K562 (cell line): ENCODE results near the gene GRIK1. TPM values are rescaled to one million over a fixed set of nuclear protein-coding genes. Genes with fewer than 3 reads are reported as not detected.
A peak's percentile ranks its signal among the peaks of the same experiment; 100 is the strongest.

Experiments used
- ARNT ChIP-seq, 2 experiments: fragments of 450-650 bp; IDR thresholded peaks; 2 replicates each; pipeline ENCODE4 v1.6.1; 2016; ENCODE audit warnings: mild to moderate bottlenecking in 1 of 2
- BCOR ChIP-seq: fragments of 450-650 bp; IDR thresholded peaks from 2 replicates; pipeline ENCODE4 v1.6.1; 2016
- CBFA2T3 ChIP-seq: fragments of 450-650 bp; IDR thresholded peaks from 2 replicates; pipeline ENCODE4 v1.6.1; 2017
- COPS2 ChIP-seq: fragments of 450-650 bp; conservative IDR thresholded peaks from 2 replicates; pipeline ENCODE4 v1.6.1; 2016; ENCODE audit warnings: mild to moderate bottlenecking, moderate library complexity
- GABPB1 ChIP-seq: sonication (generic); formaldehyde crosslinking; IDR thresholded peaks from 2 replicates; pipeline ENCODE4 v1.8.0; 2022; ENCODE audit warnings: mild to moderate bottlenecking, missing genetic modification reagents
- HDAC3 ChIP-seq: fragments of 450-650 bp; IDR thresholded peaks from 2 replicates; pipeline ENCODE4 v1.6.1; 2018; ENCODE audit warnings: borderline replicate concordance, mild to moderate bottlenecking, moderate library complexity; ENCODE audit not compliant: partially characterized antibody
- LARP7 ChIP-seq: fragments of 450-650 bp; IDR thresholded peaks from 2 replicates; pipeline ENCODE4 v1.6.1; 2016
- PCBP2 ChIP-seq: fragments of 200-400 bp; formaldehyde crosslinking; IDR thresholded peaks from 2 replicates; pipeline ENCODE4 v1.6.1; 2018; ENCODE audit warnings: low read length, low read depth, mild to moderate bottlenecking, moderate library complexity; ENCODE audit not compliant: poor library complexity, severe bottlenecking
- POLR2AphosphoS2 ChIP-seq: IDR thresholded peaks from 2 replicates; pipeline ENCODE4 v1.6.1; 2012; ENCODE audit warnings: low read length, improper control_type of control experiment
- POLR2B ChIP-seq: fragments of 450-650 bp; IDR thresholded peaks from 2 replicates; pipeline ENCODE4 v1.6.1; 2018; ENCODE audit warnings: low read depth; ENCODE audit not compliant: partially characterized antibody
- PTRF ChIP-seq: fragments of 450-650 bp; IDR thresholded peaks from 2 replicates; pipeline ENCODE4 v1.6.1; 2016; ENCODE audit warnings: mild to moderate bottlenecking, missing genetic modification characterization, missing compliant biosample characterization
- RBBP5 ChIP-seq: fragments of 200-600 bp; sonication (generic); IDR thresholded peaks from 2 replicates; pipeline ENCODE4 v1.6.1; 2012; ENCODE audit warnings: borderline replicate concordance, mild to moderate bottlenecking, low read length, control low read depth, inconsistent platforms; ENCODE audit not compliant: insufficient read depth, poor library complexity, severe bottlenecking
- SAFB ChIP-seq: fragments of 200-400 bp; formaldehyde crosslinking; IDR thresholded peaks from 2 replicates; pipeline ENCODE4 v1.6.1; 2017; ENCODE audit warnings: low read depth, low read length, borderline replicate concordance
- ZBTB8A ChIP-seq: fragments of 450-650 bp; IDR thresholded peaks from 2 replicates; pipeline ENCODE4 v1.6.1; 2018; ENCODE audit warnings: mild to moderate bottlenecking, moderate library complexity; ENCODE audit not compliant: partially characterized antibody
- ZNF212 ChIP-seq: fragments of 450-650 bp; formaldehyde crosslinking; IDR thresholded peaks from 2 replicates; pipeline ENCODE4 v1.4.0; 2020; ENCODE audit warnings: mild to moderate bottlenecking
- ZNF57 ChIP-seq: fragments of 450-650 bp; formaldehyde crosslinking; IDR thresholded peaks from 2 replicates; pipeline ENCODE4 v1.4.0; 2020; ENCODE audit warnings: mild to moderate bottlenecking, moderate library complexity
- ZNF589 ChIP-seq: fragments of 200-800 bp; sonication (Bioruptor generic); IDR thresholded peaks from 2 replicates; pipeline ENCODE4 v1.6.1; 2016; ENCODE audit warnings: low read depth, missing genetic modification characterization, missing compliant biosample characterization
- ZNF77 ChIP-seq: fragments of 250-450 bp; sonication (Bioruptor Pico); IDR thresholded peaks from 2 replicates; pipeline ENCODE4 v1.5.0; 2020
- polyA plus RNA-seq, 8 experiments: library from polyadenylated mRNA; depleted of rRNA in 4 of 8; stranded (reverse) in 5 of 8; unstranded in 3 of 8; fragments of >200 nt; fragmentation: Nextera tagmentation in 2 of 8; fragmentation: Illumina TruSeq in 1 of 8; extraction: Ambion mirVana in 2 of 8; extraction: Trizol in 1 of 8; gene quantifications; 2 replicates each; pipeline versions ENCODE4 v1.2.1 to v1.2.3, GENCODE V29; 2011 to 2014; ENCODE audit warnings: inconsistent platforms in 1 of 8, missing spikeins in 1 of 8
- total RNA-seq, 7 experiments: library from RNA; depleted of rRNA in 6 of 7; stranded (reverse); fragments of >200 nt in 6 of 7; fragmentation: Illumina TruSeq in 2 of 7; extraction: Trizol in 2 of 7; gene quantifications; 2 replicates each; pipeline versions ENCODE4 v1.2.1 to v1.2.3, GENCODE V29; 2011 to 2021; ENCODE audit warnings: low replicate concordance in 1 of 7
- TF ChIP-seq, protein P1 (sequence below): sonication (generic); formaldehyde crosslinking; IDR thresholded peaks from 2 replicates; pipeline ENCODE4 v1.8.0; 2022; ENCODE audit warnings: mild to moderate bottlenecking, missing genetic modification reagents
- TF ChIP-seq, protein P2 (sequence below): sonication (generic); IDR thresholded peaks from 2 replicates; pipeline ENCODE4 v1.6.1; 2016
- TF ChIP-seq, protein P3 (sequence below): sonication (generic); formaldehyde crosslinking; IDR thresholded peaks from 2 replicates; pipeline ENCODE4 v1.8.0; 2022; ENCODE audit warnings: mild to moderate bottlenecking, missing genetic modification reagents
- TF ChIP-seq, protein P4 (sequence below): fragments of 450-650 bp; IDR thresholded peaks from 2 replicates; pipeline ENCODE4 v1.6.1; 2014; ENCODE audit warnings: low read depth, mild to moderate bottlenecking, moderate library complexity, borderline replicate concordance

Gene GRIK1
- total and polyA plus RNA-seq, 9 of the 15 experiments (the other 6 are each of a cell fraction or from before 2014, with no cell fraction given) = 0.17 to 2.8 (median 0.53) TPM

DNA sequence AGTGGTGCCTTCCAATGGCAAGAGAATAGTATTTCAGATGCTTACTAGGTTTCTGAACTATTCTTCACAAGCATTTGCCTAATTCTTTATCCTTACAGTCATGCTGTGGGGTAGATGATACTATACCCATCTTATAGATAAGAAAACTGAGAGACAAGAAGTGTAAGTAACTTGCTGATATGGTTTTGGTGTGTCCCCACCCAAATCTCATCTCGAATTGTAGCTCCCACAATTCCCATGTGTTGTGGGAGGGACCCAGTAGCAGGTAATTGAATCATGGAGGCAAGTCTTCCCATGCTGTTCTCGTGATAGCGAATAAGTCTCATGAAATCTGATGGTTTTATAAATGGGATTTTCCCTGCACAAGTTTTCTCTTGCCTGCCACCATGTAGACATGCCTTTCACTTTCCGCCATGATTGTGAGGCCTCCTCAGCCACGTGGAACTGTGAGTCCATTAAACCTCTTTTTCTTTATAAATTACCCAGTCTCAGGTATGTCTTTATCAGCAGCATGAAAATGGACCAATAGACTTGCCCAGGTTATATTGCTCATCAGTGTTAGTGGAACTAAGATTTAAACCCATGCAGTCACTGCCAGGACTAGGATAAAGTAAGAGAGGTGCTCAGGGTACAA is 298.7 kb downstream of the GRIK1 start (continued):
- TF ChIP-seq PTRF (tag) = peak; percentile 65; the same call in 1 of the 2 replicates
- TF ChIP-seq, protein P1, sequence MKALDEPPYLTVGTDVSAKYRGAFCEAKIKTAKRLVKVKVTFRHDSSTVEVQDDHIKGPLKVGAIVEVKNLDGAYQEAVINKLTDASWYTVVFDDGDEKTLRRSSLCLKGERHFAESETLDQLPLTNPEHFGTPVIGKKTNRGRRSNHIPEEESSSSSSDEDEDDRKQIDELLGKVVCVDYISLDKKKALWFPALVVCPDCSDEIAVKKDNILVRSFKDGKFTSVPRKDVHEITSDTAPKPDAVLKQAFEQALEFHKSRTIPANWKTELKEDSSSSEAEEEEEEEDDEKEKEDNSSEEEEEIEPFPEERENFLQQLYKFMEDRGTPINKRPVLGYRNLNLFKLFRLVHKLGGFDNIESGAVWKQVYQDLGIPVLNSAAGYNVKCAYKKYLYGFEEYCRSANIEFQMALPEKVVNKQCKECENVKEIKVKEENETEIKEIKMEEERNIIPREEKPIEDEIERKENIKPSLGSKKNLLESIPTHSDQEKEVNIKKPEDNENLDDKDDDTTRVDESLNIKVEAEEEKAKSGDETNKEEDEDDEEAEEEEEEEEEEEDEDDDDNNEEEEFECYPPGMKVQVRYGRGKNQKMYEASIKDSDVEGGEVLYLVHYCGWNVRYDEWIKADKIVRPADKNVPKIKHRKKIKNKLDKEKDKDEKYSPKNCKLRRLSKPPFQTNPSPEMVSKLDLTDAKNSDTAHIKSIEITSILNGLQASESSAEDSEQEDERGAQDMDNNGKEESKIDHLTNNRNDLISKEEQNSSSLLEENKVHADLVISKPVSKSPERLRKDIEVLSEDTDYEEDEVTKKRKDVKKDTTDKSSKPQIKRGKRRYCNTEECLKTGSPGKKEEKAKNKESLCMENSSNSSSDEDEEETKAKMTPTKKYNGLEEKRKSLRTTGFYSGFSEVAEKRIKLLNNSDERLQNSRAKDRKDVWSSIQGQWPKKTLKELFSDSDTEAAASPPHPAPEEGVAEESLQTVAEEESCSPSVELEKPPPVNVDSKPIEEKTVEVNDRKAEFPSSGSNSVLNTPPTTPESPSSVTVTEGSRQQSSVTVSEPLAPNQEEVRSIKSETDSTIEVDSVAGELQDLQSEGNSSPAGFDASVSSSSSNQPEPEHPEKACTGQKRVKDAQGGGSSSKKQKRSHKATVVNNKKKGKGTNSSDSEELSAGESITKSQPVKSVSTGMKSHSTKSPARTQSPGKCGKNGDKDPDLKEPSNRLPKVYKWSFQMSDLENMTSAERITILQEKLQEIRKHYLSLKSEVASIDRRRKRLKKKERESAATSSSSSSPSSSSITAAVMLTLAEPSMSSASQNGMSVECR (CRISPR knock-in tag) = no peak
- TF ChIP-seq GABPB1 = no peak
- no peak for TF ChIP-seq ARNT (IDR thresholded peaks at IDR 0.05)
- TF ChIP-seq SAFB = no peak
- TF ChIP-seq HDAC3 = no peak
- TF ChIP-seq, protein P2, sequence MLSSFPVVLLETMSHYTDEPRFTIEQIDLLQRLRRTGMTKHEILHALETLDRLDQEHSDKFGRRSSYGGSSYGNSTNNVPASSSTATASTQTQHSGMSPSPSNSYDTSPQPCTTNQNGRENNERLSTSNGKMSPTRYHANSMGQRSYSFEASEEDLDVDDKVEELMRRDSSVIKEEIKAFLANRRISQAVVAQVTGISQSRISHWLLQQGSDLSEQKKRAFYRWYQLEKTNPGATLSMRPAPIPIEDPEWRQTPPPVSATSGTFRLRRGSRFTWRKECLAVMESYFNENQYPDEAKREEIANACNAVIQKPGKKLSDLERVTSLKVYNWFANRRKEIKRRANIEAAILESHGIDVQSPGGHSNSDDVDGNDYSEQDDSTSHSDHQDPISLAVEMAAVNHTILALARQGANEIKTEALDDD = no peak
- TF ChIP-seq ZNF212 (CRISPR knock-in tag) = no peak
- TF ChIP-seq ZBTB8A = no peak
- TF ChIP-seq, protein P3, sequence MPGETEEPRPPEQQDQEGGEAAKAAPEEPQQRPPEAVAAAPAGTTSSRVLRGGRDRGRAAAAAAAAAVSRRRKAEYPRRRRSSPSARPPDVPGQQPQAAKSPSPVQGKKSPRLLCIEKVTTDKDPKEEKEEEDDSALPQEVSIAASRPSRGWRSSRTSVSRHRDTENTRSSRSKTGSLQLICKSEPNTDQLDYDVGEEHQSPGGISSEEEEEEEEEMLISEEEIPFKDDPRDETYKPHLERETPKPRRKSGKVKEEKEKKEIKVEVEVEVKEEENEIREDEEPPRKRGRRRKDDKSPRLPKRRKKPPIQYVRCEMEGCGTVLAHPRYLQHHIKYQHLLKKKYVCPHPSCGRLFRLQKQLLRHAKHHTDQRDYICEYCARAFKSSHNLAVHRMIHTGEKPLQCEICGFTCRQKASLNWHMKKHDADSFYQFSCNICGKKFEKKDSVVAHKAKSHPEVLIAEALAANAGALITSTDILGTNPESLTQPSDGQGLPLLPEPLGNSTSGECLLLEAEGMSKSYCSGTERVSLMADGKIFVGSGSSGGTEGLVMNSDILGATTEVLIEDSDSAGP (CRISPR knock-in tag) = no peak
- no peak for TF ChIP-seq CBFA2T3
- TF ChIP-seq COPS2 = no peak
- no peak for TF ChIP-seq RBBP5
- TF ChIP-seq, protein P4, sequence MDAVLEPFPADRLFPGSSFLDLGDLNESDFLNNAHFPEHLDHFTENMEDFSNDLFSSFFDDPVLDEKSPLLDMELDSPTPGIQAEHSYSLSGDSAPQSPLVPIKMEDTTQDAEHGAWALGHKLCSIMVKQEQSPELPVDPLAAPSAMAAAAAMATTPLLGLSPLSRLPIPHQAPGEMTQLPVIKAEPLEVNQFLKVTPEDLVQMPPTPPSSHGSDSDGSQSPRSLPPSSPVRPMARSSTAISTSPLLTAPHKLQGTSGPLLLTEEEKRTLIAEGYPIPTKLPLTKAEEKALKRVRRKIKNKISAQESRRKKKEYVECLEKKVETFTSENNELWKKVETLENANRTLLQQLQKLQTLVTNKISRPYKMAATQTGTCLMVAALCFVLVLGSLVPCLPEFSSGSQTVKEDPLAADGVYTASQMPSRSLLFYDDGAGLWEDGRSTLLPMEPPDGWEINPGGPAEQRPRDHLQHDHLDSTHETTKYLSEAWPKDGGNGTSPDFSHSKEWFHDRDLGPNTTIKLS = no peak
- TF ChIP-seq ZNF589 (CRISPR knock-in tag) = no peak
- no peak for TF ChIP-seq POLR2AphosphoS2
- TF ChIP-seq BCOR = peak; percentile 89
- TF ChIP-seq PCBP2 = no peak
- no peak for TF ChIP-seq ZNF77 (CRISPR knock-in tag)
- no peak for TF ChIP-seq LARP7
- no peak for TF ChIP-seq POLR2B
- TF ChIP-seq ZNF57 (CRISPR knock-in tag) = no peak
